IPS DF 6.9 (cell line): ENCODE results near the gene HOXA9.

Experiments
- DNase-seq: peaks from one replicate; pipeline ENCODE4 v3.0.0-alpha.2; 2013; ENCODE audit warnings: low read depth, low spot score
- H3K27ac ChIP-seq: one replicate; pipeline ENCODE4 v1.5.1; 2013; ENCODE audit warnings: low read length, control low read depth
- H3K27me3 ChIP-seq: 2 replicates; pipeline ENCODE4 v1.6.1; 2013; ENCODE audit warnings: mild to moderate bottlenecking, low read length; ENCODE audit not compliant: control insufficient read depth, insufficient read depth
- H3K36me3 ChIP-seq: 2 replicates; pipeline ENCODE4 v1.6.1; 2013; ENCODE audit warnings: low read length; ENCODE audit not compliant: control insufficient read depth, insufficient read depth
- H3K4me1 ChIP-seq: 2 replicates; pipeline ENCODE4 v1.6.1; 2013; ENCODE audit warnings: low read length; ENCODE audit not compliant: control insufficient read depth, insufficient read depth
- H3K4me3 ChIP-seq: 2 replicates; pipeline ENCODE4 v1.5.1; 2013; ENCODE audit warnings: mild to moderate bottlenecking, low read length
- H3K9me3 ChIP-seq: 2 replicates; pipeline ENCODE4 v1.6.1; 2013; ENCODE audit warnings: low read length, inconsistent platforms; ENCODE audit not compliant: control insufficient read depth, insufficient read depth
- WGBS: extraction: QIAGEN DNeasy Blood & Tissue Kit; methylation state at CpG from one replicate; pipeline ENCODE4 v1.1.7; 2013; ENCODE audit warnings: mixed read lengths, missing lambda C conversion rate; ENCODE audit not compliant: insufficient read length, insufficient coverage; 5-methylcytosine and 5-hydroxymethylcytosine counted together

Gene HOXA9

DNA sequence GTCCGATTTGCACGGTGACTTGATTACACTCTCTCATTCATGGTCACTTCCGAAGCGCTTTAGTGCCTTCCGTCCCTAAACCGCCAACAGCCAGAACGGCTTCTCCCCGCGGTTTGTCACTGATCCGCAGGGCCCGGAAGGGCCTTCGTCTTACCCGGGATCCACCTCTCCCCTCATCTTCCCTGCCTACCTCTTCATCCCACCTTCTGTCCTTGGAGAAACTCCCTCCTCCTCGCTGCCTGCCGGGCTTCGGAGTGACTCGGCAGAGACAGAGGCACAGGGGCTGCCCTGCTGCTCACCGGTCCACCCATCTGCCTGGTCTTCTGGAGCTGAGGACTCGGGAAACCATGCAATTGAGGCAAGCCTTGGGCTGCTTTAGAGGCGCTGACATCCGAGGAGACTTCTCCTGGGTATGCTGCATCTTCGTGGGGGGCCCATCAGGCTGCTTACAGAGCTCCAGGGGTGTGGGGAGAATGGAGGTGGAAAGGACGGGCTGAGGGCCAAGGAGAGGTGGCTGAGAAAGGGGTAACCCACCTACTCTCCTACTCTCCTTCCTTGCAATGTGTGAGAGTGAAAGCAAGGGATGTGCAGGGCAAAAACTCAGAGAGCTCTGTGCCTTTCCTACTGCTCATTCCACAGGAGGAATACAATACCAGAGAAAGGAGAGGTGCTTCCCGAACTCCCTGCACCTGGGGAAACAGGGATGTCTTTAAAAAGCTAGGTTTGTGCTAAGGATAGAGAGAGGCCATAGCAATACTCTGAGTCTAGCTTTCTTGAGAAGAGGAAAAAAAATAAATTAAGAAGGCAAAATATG lies 20.7 kb upstream of the HOXA9 start:
- H3K4me3 ChIP-seq = no peak overlapping the region
- H3K27me3 ChIP-seq = peaks cover 96% of the 10 kb centered on the region
- no CpG with 5 or more reads among the region's 24 CpGs for WGBS
- H3K9me3 ChIP-seq = no peaks in the 10 kb centered on the region
- H3K36me3 ChIP-seq = no peaks in the 10 kb centered on the region
- H3K4me1 ChIP-seq = peaks cover 8% of the 10 kb centered on the region
- no peak overlapping the region for H3K27ac ChIP-seq
- no peak for DNase-seq

- no peaks in the 10 kb centered on the region for H3K9me3 ChIP-seq
- H3K27ac ChIP-seq = no peak within 1 kb of the TSS
- no peak for DNase-seq
- H3K4me3 ChIP-seq = no peak within 1 kb of the TSS
- no peaks in the 10 kb centered on the region for H3K36me3 ChIP-seq
- WGBS = no CpG with 5 or more reads among the region's 43 CpGs
- peaks cover 96% of the 10 kb centered on the region for H3K27me3 ChIP-seq
- peaks cover 8% of the 10 kb centered on the region for H3K4me1 ChIP-seq
Measured at GRCh38 chr7:27185013-27185853, 19.9 kb upstream of the HOXA9 start, which contains the start of gene HOXA11. Gene HOXA11, minus strand, starts transcription at chr7:27185232. Its CDS starts 88 bp downstream, at chr7:27185144.

- Histone ChIP-seq H3K27ac (no peak overlapping the region), H3K4me1 (peaks cover 8% of the 10 kb centered on the region), H3K4me3 (no peak overlapping the region), H3K27me3 (peaks cover 95% of the 10 kb centered on the region), H3K9me3 (no peaks in the 10 kb centered on the region), H3K36me3 (no peaks in the 10 kb centered on the region)
- no CpG with 5 or more reads among the region's 72 CpGs for WGBS
- DNase-seq = no peak
Measured at GRCh38 chr7:27184337-27185012, 19.1 kb upstream of the HOXA9 start.

DNA sequence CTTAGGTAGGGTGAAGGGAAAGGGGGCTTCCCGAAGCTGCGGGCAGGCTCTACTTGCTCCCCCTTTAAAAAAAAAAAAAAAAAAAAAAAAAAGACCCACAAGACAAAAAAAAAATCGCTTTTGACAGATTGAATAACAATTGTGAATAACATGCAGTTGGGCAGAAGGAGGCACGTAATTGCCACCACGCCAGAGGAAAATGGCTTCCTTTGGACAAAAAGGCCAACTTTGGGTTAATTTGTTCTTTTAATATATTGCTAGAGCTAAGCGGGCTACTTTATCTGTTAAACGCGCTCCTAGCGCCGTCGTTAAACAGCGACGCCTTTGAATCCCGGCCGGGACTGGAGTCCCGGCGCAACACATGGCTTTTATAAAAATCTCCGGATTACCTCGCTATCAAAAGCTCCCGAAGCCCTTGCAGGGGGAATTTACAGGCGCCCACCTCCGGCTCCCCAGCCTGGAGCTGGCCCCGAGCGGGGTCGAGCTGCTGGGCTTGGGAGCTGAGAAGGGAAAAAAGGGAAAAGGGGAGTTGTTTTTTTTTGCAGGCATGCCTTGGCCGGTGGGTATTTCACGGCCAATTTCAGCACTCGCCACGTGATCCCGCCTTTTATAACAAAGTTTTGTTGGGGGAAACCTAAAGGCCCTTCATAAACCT lies 18.5 kb upstream of the HOXA9 start:
- no peaks in the 10 kb centered on the region for H3K36me3 ChIP-seq
- no peak overlapping the region for H3K4me3 ChIP-seq
- H3K27ac ChIP-seq = no peak overlapping the region
- no peak for DNase-seq
- H3K4me1 ChIP-seq = peaks cover 6% of the 10 kb centered on the region
- WGBS = no CpG with 5 or more reads among the region's 30 CpGs
- no peaks in the 10 kb centered on the region for H3K9me3 ChIP-seq
- peaks cover 95% of the 10 kb centered on the region for H3K27me3 ChIP-seq

- WGBS = no CpG with 5 or more reads among the region's 39 CpGs
- H3K27ac ChIP-seq = no peak overlapping the region
- no peak overlapping the region for H3K4me3 ChIP-seq
- H3K36me3 ChIP-seq = no peaks in the 10 kb centered on the region
- H3K4me1 ChIP-seq = peaks cover 6% of the 10 kb centered on the region
- peaks cover 95% of the 10 kb centered on the region for H3K27me3 ChIP-seq
- DNase-seq = no peak
- H3K9me3 ChIP-seq = no peaks in the 10 kb centered on the region
Measured at GRCh38 chr7:27182861-27183681, 17.7 kb upstream of the HOXA9 start.

- peaks cover 95% of the 10 kb centered on the region for H3K27me3 ChIP-seq
- DNase-seq = no peak
- no peaks in the 10 kb centered on the region for H3K9me3 ChIP-seq
- peaks cover 3% of the 10 kb centered on the region for H3K4me1 ChIP-seq
- no peak overlapping the region for H3K4me3 ChIP-seq
- no CpG with 5 or more reads among the region's 4 CpGs for WGBS
- H3K27ac ChIP-seq = no peak overlapping the region
- H3K36me3 ChIP-seq = no peaks in the 10 kb centered on the region
Measured at GRCh38 chr7:27182285-27182841, 17.0 kb upstream of the HOXA9 start.

DNA sequence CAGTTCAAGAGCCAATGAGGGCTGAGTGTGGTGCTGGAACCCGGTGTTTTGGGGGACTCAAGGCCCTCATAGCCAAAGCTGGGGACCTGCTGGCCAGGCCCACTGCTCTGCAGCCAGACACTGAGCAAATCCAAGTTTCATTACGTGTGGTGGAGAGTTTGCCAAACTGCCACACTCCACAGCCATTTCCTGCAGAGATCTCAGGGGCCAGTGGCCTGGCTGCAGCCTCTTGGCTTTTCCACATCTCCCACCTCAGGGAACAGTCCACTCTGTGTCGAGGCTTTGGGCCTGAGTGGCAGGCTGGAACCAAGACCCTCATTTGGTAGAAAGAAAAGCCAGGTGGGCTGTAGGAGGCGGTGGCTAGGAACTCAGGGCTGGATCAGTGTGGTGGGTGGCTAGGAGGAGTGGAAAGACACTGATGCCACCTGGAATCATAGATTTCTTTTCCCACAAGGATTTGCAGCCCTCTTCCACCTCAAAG lies 16.5 kb upstream of the HOXA9 start:
- DNase-seq = no peak
- Histone ChIP-seq H3K36me3 (no peaks in the 10 kb centered on the region), H3K9me3 (no peaks in the 10 kb centered on the region), H3K4me1 (peaks cover 3% of the 10 kb centered on the region), H3K4me3 (no peak overlapping the region), H3K27ac (no peak overlapping the region), H3K27me3 (peaks cover 95% of the 10 kb centered on the region)
- no CpG with 5 or more reads among the region's 4 CpGs for WGBS

- WGBS = no CpG with 5 or more reads among the region's 12 CpGs
- Histone ChIP-seq H3K4me1 (peaks cover 3% of the 10 kb centered on the region), H3K27ac (no peak overlapping the region), H3K36me3 (no peaks in the 10 kb centered on the region), H3K9me3 (no peaks in the 10 kb centered on the region), H3K27me3 (peaks cover 97% of the 10 kb centered on the region), H3K4me3 (no peak overlapping the region)
- no peak for DNase-seq
Measured at GRCh38 chr7:27180431-27181420, 15.4 kb upstream of the HOXA9 start.
